Measurements from ENCODE around the gene IYD.

Gene IYD

GRCh38 chr6:150395388-150396009 is 26.7 kb downstream of the IYD start:
- DNase-seq = peak; percentile 68

GRCh38 chr6:150403458-150404246 is 34.8 kb downstream of the IYD start:
- DNase-seq = no peak

- DNase-seq = no peak
Observed at GRCh38 chr6:150406948-150407347, 38.1 kb downstream of the IYD start.

DNA sequence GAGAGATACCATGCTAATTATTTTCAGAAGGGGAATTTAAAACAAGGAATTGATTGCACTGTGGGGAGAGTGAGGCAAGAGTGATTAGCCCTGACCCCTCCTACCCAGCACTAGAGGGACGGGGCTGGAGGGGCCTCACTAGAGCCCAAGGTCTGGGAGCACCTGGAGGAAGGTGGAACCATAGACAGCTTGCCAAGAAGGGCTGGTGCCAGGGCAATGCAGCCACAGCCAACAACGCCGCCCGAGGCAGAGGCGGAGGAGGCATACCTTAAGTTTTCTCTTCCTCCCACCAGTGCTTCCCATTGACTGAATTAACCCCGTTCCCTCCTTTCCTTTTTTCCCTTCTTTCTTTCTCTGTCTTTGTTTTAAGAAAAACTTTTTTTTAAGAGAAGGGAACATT is 40.0 kb downstream of the IYD start:
- DNase-seq = no peak

DNA sequence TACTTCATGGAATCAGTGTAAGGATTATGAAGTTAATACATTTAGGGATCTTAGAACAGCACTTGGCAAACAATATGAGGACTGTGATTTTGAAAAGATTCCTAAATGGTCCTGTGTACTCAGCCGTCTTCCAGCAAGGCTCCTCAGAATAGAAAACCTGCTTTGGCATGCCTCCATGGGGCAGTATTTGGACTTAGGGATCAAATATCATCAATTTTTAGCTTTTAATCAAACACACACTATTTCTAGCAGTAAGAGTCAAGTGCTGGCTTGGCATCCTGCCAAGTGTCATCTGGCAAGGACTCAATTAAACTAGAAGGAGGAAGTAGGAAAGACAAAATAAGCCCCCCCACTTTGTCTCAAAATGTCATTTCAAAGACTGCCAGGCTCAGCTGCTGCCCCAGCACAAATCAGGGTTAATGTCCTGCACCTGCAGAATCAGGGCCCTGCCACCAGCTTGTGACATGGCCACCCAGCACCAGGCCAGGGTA is 40.8 kb downstream of the IYD start:
- no peak for DNase-seq

GRCh38 chr6:150410399-150410798 is 41.6 kb downstream of the IYD start:
- DNase-seq = no peak

- DNase-seq = no peak
Observed at GRCh38 chr6:150410906-150411305, 42.1 kb downstream of the IYD start.

DNA sequence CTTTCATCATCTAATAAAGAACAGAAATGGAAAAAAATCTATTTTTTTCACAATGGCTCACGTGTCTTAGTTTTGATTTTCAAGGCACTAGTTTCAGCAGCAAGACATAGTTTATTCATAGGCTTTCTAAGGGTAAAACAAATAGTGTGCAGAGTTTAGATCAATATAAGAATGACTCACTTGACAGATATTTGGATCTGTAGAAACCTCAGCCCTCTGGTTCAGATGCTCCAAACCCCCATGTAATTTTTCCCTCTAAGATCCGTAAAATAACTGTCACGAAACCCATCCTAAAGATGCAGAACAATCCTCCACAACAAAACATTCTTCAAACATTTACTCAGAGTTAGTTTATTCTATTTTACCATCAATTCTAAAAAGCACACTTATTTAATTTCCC is 43.4 kb downstream of the IYD start:
- no peak for DNase-seq

GRCh38 chr6:150413198-150413597 is 44.4 kb downstream of the IYD start:
- no peak for DNase-seq

GRCh38 chr6:150413781-150414281 is 45.0 kb downstream of the IYD start:
- no peak for DNase-seq

DNA sequence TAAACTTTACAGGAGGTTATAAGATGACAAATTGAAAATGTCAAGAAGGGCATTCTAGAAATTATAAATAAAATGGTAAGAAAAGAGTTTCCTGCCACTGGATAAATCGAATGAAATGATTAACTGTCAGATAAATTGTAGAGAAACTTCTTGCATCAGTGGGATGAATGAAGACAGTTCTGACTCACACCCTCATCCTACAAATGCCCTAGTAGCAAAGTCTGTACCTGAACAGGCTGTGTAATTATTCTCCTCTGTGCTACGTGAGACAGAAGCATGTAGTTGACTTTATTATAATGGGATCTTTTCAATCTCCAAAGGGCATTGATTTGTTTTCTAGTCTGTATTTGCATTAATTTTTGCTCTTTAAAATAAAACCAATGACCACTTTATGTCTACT is 47.3 kb downstream of the IYD start:
- no peak for DNase-seq

- DNase-seq = no peak
Observed at GRCh38 chr6:150417250-150417649, 48.4 kb downstream of the IYD start.

DNA sequence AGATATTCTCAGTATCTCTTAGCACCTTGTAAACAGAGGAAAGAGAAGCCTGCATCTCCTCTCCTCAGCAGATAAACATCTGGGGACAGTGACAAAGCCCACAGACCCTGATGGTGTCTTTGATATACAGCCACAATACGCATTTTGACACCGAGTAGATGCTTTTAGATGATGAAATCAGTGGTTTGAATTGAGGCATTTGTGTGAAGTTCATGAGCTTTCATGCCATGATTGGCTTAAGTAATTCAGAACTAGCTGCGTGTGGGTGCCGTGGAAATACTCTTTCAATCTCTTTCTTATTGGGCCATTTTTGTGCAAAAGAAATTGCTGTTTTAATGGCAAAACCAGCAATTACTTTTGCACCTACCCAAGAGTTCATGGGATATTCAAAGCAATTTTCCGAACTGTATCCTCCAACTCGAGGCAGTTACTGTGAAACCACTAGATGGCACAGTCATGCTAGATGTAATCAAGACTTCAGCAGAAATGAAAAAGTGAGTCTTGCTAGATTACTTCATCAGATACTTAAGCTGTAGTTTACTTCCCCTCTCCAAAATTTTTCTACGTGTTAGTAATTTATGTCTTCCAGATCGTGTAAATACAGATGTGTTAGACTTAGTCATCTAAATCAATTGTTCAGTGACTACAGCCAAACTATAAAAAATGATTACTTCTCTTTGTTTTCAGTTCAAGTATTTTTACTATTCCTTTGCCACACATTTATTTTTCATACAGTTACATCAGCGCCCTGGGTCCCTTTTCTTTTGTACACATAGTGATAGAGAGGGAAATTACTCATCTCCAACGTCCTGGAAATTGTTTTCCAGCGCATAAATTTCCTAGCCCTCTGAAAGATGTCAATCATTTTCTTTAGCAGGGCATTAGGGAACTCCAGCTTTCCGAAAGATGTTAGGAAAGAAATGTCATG is 49.4 kb downstream of the IYD start:
- DNase-seq = peak; percentile 75

DNA sequence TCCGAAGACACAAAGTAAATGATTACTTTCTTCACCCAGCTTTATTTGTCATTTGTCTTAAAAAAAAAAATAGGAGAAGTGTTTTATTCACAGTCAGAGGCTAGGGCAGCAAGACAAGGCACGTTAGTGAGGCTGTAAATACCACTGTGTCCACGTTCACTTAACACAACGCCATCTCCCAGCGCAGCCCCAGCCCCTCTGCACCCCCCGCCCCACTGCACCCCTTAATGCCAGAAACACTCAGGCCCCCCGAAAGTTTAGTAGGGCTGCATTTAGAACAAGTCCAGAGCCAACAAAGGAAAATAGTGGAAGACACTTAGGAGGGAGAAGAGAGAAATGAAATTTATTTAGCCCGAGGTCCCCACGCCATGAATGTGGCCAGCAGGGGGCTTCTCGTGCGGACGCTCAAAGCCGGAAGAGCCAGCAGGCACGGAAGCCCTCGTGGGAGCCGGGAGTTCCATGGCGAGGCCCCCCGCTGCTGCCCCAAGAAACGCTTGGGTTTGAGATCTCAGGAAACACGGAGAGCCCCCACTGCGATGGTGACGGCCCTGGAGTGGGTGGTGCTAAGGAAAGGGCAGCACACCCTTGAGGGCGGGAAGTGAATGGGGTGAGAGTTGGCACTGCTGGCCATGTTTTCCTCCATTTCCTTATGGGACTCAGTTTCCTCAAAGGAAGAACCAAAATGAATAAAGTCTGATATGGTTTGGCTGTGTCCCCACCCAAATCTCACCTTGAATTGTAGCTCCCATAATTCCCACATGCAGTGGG is 50.2 kb downstream of the IYD start:
- DNase-seq = peak; percentile 36

- no peak for DNase-seq
Observed at GRCh38 chr6:150420428-150420827, 51.6 kb downstream of the IYD start.

DNA sequence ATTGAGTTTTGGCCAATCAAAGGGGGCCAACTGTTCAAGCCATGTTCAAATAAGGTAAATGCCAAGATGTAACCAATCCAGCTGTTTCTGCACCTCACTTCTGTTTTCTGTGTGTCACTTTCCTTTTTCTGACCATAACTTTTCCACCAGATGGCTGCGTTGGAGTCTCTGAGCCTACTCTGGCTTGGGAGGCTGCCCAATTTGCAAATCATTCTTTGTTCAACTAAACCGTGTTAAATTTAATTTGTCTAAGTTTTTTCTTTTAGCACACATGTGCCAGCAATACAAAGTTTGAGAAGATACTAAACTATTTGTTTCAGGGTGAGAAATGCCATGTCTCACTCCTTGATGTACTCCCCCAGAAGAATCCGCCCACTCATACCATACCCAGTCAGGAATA is 52.1 kb downstream of the IYD start:
- no peak for DNase-seq

DNA sequence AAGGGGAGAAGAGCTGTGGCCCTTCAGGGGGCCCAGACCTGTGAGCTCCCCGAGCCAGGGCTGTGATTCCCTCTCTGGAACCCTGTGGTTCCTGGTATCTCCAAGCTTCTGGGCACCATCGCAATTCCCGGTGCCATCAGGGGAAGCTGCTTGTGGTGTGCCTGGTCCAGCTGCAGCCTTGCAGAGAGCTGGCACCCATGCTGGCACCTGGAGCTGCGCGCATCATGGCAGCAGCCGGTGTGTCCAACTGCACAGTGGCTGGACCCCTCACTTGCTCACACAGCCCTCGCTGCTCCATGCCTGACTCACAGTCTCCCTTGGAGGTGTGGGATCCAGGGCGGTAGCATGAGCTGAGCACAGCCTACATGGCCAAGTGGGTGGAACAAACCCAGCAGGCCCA is 56.7 kb downstream of the IYD start:
- DNase-seq = no peak

- DNase-seq = no peak
Observed at GRCh38 chr6:150426198-150426597, 57.4 kb downstream of the IYD start.

DNA sequence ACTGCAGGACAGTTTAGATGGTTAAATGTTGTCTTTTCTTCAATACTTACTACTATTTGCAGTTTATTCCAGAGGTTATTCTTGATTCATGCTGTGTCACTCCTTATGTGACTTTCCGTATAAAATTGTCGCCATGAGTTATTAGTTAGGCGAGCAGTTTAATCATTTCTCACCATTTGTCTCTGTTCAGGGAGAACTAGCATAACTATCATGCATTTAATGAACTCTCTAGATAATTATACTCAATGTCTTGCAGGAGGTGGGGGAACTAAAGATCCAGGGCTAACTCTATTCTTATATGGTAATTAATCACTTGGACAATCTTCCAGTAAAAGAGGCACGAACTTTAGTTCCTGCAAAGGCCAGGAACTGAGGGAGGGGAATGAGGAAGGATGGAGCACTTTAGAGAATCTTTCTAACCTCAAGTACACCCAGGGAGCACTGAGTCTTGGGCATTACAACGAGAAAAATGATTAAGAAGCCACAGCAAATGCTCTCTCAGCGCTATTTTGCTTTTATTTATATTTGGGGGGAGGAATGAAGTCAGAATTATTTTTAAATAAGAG is 58.3 kb downstream of the IYD start:
- DNase-seq = no peak

DNA sequence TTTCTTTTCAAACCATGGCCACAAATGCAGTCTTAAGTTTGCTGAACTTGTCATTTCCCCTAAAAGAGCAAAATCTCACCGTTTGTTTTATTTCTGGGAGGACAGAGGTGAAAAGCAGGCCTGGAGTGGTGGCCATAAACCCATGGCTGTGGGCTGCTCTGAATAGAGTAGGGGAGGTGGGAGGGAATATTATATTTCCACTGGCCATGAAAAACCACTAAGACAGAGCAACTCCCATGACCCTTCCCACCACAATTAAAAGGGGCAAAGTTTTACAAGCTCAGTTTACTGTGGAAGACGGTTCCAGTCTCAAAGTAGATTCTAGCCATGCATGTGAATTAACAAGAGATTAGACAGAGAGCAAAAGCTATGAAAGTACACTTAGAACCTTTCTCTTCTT is 59.0 kb downstream of the IYD start:
- DNase-seq = no peak

DNA sequence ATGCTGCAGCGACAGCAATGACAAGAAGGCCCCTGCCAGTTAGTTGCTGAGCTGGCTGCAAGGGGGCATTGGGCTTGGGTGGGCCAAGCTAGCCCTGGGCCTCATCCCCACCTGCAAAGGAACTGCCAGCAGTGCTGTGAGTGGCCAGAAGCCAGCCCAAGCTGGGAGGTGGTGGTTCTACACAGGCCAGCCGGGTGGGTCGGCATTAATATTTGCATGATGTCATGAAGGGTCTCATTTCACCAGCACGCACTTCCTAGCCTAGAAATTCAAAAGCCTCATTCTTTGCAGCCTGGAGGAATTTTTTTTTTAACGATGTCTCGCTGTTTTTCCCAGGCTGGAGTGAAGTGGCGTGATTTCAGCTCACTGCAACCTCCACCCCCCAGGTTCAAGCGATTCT is 62.0 kb downstream of the IYD start:
- no peak for DNase-seq

DNA sequence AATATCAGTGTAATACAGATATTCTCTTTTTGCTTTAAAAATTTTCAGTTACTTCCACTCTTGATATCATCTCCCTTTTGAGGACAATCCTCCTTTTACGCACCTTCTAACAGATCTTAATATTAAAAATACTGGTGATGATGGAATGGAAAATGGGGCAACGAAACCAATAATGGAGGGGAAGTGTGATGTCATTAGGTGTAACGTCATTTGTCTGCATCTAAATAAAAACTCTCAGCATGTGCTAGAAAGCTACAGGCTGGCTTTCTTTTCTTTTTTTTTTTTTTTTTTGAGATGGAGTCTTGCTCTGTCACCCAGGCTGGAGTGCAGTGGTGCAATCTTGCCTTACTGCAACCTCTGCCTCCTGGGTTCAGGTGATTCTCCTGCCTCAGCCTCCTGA is 66.5 kb downstream of the IYD start:
- DNase-seq = no peak

Measured in activated CD4-positive, alpha-beta T cell treated with anti-CD3 and anti-CD28 coated beads, Interleukin-10, Interleukin-2, amounts not matched to agents 100 ng/mL and 50 ng/mL, durations not matched to agents 16 hours and 8 hours (primary cell).